Nephron progenitor cell (in vitro differentiated cells): ENCODE measurements around the gene PDSS1.

Experiments used
- DNase-seq: peaks from one replicate; pipeline ENCODE4 v3.0.0; 2021
- H3K27ac Mint-ChIP-seq: 2 replicates; pipeline ENCODE4 v1.8.0; 2021; ENCODE audit warnings: mild to moderate bottlenecking, moderate library complexity, mixed read lengths
- H3K27me3 Mint-ChIP-seq: 2 replicates; pipeline ENCODE4 v1.8.0; 2021; ENCODE audit warnings: mild to moderate bottlenecking, low read depth, mixed read lengths; ENCODE audit not compliant: poor library complexity
- H3K36me3 Mint-ChIP-seq: 2 replicates; pipeline ENCODE4 v1.8.0; 2021; ENCODE audit warnings: low read depth, mixed read lengths
- H3K4me1 Mint-ChIP-seq: 2 replicates; pipeline ENCODE4 v1.8.0; 2021; ENCODE audit warnings: mixed read lengths
- H3K4me3 Mint-ChIP-seq: 2 replicates; pipeline ENCODE4 v1.8.0; 2021; ENCODE audit warnings: mild to moderate bottlenecking, moderate library complexity, mixed read lengths
- H3K9me3 Mint-ChIP-seq: 2 replicates; pipeline ENCODE4 v1.8.0; 2021; ENCODE audit warnings: mild to moderate bottlenecking, moderate library complexity, mixed read lengths
- CTCF ChIP-seq: fragments of 200-600 bp; sonication (generic); IDR thresholded peaks from 2 replicates; pipeline ENCODE4 v1.5.0; 2021; ENCODE audit warnings: antibody characterized with exemption

Gene PDSS1

GRCh38 chr10:26727005-26727404, 29.5 kb downstream of the PDSS1 start:
- Mint-ChIP-seq H3K27me3 (no peaks in the 10 kb centered on the region), H3K9me3 (no peaks in the 10 kb centered on the region), H3K4me3 (no peak overlapping the region), H3K27ac (no peak overlapping the region), H3K36me3 (peaks cover 43% of the 10 kb centered on the region), H3K4me1 (peaks cover 6% of the 10 kb centered on the region)
- DNase-seq = no peak
- TF ChIP-seq CTCF = no peak

GRCh38 chr10:26728957-26729356, 31.5 kb downstream of the PDSS1 start:
- TF ChIP-seq CTCF = no peak
- no peak overlapping the region for H3K4me3 Mint-ChIP-seq
- no peaks in the 10 kb centered on the region for H3K9me3 Mint-ChIP-seq
- no peak overlapping the region for H3K27ac Mint-ChIP-seq
- peaks cover 16% of the 10 kb centered on the region for H3K4me1 Mint-ChIP-seq
- DNase-seq = no peak
- no peaks in the 10 kb centered on the region for H3K27me3 Mint-ChIP-seq
- H3K36me3 Mint-ChIP-seq = peaks cover 52% of the 10 kb centered on the region

- no peaks in the 10 kb centered on the region for H3K27me3 Mint-ChIP-seq
- no peaks in the 10 kb centered on the region for H3K9me3 Mint-ChIP-seq
- no peak for DNase-seq
- no peak for TF ChIP-seq CTCF
- peaks cover 47% of the 10 kb centered on the region for H3K36me3 Mint-ChIP-seq
- no peak overlapping the region for H3K27ac Mint-ChIP-seq
- H3K4me1 Mint-ChIP-seq = peaks cover 21% of the 10 kb centered on the region
- H3K4me3 Mint-ChIP-seq = no peak overlapping the region
Observed at GRCh38 chr10:26729395-26729794, 31.9 kb downstream of the PDSS1 start.

GRCh38 chr10:26730552-26730951, 33.1 kb downstream of the PDSS1 start:
- Mint-ChIP-seq H3K4me3 (no peak overlapping the region), H3K36me3 (peaks cover 47% of the 10 kb centered on the region), H3K27ac (no peak overlapping the region), H3K4me1 (peaks cover 30% of the 10 kb centered on the region), H3K27me3 (no peaks in the 10 kb centered on the region), H3K9me3 (no peaks in the 10 kb centered on the region)
- TF ChIP-seq CTCF = no peak
- no peak for DNase-seq

GRCh38 chr10:26733750-26734568, 36.5 kb downstream of the PDSS1 start:
- TF ChIP-seq CTCF = no peak
- DNase-seq = peak; percentile 15
- H3K4me3 Mint-ChIP-seq = no peak overlapping the region
- peak overlapping the region; percentile 96 for H3K27ac Mint-ChIP-seq
- H3K9me3 Mint-ChIP-seq = no peaks in the 10 kb centered on the region
- peaks cover 30% of the 10 kb centered on the region for H3K4me1 Mint-ChIP-seq
- H3K36me3 Mint-ChIP-seq = peaks cover 49% of the 10 kb centered on the region
- no peaks in the 10 kb centered on the region for H3K27me3 Mint-ChIP-seq

- Mint-ChIP-seq H3K4me1 (peaks cover 30% of the 10 kb centered on the region), H3K27me3 (no peaks in the 10 kb centered on the region), H3K27ac (no peak overlapping the region), H3K36me3 (peaks cover 48% of the 10 kb centered on the region), H3K9me3 (no peaks in the 10 kb centered on the region), H3K4me3 (no peak overlapping the region)
- no peak for DNase-seq
- no peak for TF ChIP-seq CTCF
Observed at GRCh38 chr10:26735435-26735834, 37.9 kb downstream of the PDSS1 start.
